SK-N-SH (cell line): ENCODE measurements around the gene SIRT5.

Experiments
- CTCF ChIP-seq: fragments of 200-600 bp; sonication (generic); IDR thresholded peaks from 2 replicates; pipeline ENCODE4 v1.6.1; 2017; ENCODE audit warnings: antibody characterized with exemption, mild to moderate bottlenecking, moderate library complexity
- EP300 ChIP-seq, 2 experiments: IDR thresholded peaks; 2 replicates each; pipeline versions ENCODE4 v1.4.0 to v1.6.1; 2012; ENCODE audit warnings: borderline replicate concordance in 1 of 2, low read depth in 1 of 2, low read length in 1 of 2
- GATA2 ChIP-seq: sonication (generic); formaldehyde crosslinking; IDR thresholded peaks from 2 replicates; pipeline ENCODE4 v1.5.0; 2020; ENCODE audit warnings: mild to moderate bottlenecking, missing genetic modification reagents
- JUND ChIP-seq: IDR thresholded peaks from 2 replicates; pipeline ENCODE4 v1.4.0; 2012
- RAD21 ChIP-seq: IDR thresholded peaks from 2 replicates; pipeline ENCODE4 v1.6.1; 2012; ENCODE audit warnings: mild to moderate bottlenecking, low read length
- REST ChIP-seq: IDR thresholded peaks from 2 replicates; pipeline ENCODE4 v1.6.1; 2012; ENCODE audit warnings: mild to moderate bottlenecking, low read depth, low read length, moderate library complexity
- RFX5 ChIP-seq: IDR thresholded peaks from 2 replicates; pipeline ENCODE4 v1.6.1; 2012; ENCODE audit warnings: mild to moderate bottlenecking, improper control_type of control experiment, low read length

GRCh38 chr6:13629459-13630116, 55.2 kb downstream of the SIRT5 start:
- no peak for TF ChIP-seq EP300 (IDR thresholded peaks at IDR 0.05; ENCODE audit: borderline replicate concordance in 1 of 2, low read depth in 1 of 2, low read length in 1 of 2)
- TF ChIP-seq RFX5, result no peak
- no peak for TF ChIP-seq CTCF
- no peak for TF ChIP-seq JUND
- no peak for TF ChIP-seq GATA2 (CRISPR knock-in tag)
- no peak for TF ChIP-seq REST
- no peak for TF ChIP-seq RAD21
